SK-N-SH treated with all-trans-retinoic acid at 6 μM for 48 hours (cell line): ENCODE measurements around the gene CLDN16.

Source experiments
- ARNTL ChIP-seq: fragments of 450-650 bp; formaldehyde crosslinking; IDR thresholded peaks from 2 replicates; pipeline ENCODE4 v1.5.0; 2020; ENCODE audit warnings: low read depth, mild to moderate bottlenecking, moderate library complexity, borderline replicate concordance
- PATZ1 ChIP-seq: fragments of 250-450 bp; sonication (Bioruptor Pico); IDR thresholded peaks from 2 replicates; pipeline ENCODE4 v1.8.0; 2020; ENCODE audit warnings: mild to moderate bottlenecking, moderate library complexity, borderline replicate concordance
- RARB ChIP-seq: fragments of 250-450 bp; sonication (Bioruptor Pico); IDR thresholded peaks from 2 replicates; pipeline ENCODE4 v1.8.0; 2021; ENCODE audit warnings: mild to moderate bottlenecking, moderate library complexity
- ZC3H10 ChIP-seq: fragments of 250-450 bp; sonication (Bioruptor Pico); IDR thresholded peaks from 2 replicates; pipeline ENCODE4 v1.5.1; 2021; ENCODE audit warnings: mild to moderate bottlenecking, moderate library complexity
- ZFP3 ChIP-seq: fragments of 250-450 bp; sonication (Bioruptor Pico); IDR thresholded peaks from 2 replicates; pipeline ENCODE4 v1.5.0; 2020; ENCODE audit warnings: mild to moderate bottlenecking, moderate library complexity
- ZNF8 ChIP-seq: fragments of 450-650 bp; formaldehyde crosslinking; IDR thresholded peaks from 2 replicates; pipeline ENCODE4 v1.5.0; 2020; ENCODE audit warnings: mild to moderate bottlenecking, moderate library complexity

- TF ChIP-seq ZC3H10 (CRISPR knock-in tag) (no peak), PATZ1 (no peak), ZFP3 (CRISPR knock-in tag) (no peak), ARNTL (CRISPR knock-in tag) (no peak), ZNF8 (no peak), RARB (CRISPR knock-in tag) (no peak)
Measured at GRCh38 chr3:190360228-190360627, 27.7 kb upstream of the CLDN16 start.
